HPDE6-E6E7 (cell line): ENCODE results near the gene SMIM26.

Experiments used
- DNase-seq: peaks from one replicate; pipeline ENCODE4 v3.0.0; 2011; ENCODE audit warnings: missing footprints; ENCODE audit errors: extremely low spot score

Gene SMIM26

DNA sequence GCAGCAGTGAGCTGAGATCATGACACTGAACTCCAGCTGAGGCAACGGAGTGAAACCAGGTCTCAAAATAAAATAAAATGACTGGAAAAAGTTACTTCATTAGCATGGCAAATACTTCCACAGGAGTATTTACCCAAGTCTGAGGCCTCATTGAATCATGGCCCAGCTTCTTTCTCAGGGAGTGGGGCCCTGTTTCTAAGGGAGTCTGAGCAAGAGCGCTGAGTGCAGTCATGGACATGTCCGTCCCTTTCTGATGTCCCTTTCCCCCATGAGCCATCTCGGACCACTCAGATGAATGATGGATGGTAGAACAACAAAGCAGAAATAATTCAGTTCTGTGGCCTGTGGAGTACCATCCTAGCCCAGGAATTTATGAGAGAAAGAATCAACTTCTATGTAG is 12.8 kb downstream of the SMIM26 start:
- no peak for DNase-seq

DNA sequence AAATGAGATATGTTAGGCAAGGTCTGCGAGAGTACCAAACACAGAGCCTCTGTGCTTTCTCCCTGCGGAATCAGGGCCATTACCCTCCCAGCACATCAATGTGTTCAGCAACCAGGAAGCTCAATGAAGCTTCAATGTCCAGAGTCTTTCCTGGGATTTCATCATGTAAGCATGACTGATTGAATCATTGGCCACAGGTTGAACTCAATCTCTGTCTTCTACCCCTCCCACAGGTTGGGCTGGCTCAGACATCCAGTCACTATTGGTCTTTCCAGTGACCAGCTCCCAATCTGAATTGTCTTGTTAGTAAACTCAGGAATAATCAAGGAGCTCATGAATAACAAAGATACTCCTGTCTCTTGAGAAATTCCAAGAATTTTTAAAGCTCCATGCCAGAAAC is 17.9 kb downstream of the SMIM26 start:
- DNase-seq: no peak

DNA sequence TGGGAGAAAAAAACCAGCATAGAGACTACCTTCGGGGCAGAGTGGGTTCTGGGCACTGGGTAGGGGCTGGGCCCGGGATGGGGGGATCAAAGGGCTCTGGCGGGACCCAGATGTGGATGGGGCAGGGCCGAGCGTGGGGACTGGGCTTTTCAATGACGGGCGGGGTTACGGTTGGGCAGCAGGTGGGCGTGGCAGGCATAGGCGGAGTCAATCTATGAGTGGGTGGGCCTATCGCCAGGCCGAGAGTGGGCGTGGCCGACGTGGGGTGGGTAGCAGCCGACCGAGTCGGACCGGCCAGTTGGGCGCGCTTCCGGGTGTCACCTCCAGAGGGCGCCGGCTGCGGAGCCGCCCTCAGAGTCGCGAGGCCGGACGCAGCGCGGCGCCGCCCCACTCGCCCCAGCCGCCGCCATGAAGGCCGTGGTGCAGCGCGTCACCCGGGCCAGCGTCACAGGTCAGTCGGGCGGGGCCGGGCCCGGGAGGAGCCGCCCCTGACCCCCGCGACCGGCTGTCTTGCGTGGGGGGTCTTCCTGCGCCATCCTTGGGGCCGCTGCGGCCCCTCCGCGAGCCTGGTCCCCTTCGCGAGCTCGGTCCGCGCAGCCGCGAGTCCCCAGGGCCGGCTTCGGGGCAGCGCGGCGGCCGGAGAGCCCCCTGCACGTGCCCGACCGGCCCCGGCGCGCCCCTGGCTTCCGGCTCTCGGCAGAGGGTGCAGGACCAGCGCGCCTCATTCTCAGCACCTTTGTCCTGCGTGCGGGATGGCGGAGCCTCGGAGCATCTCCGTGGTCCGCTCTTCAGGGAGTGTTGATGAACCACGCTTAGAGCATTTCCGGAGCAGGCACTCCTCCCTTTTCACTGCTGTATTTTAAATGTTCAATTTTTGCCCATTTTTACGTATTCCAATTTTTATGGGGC is 20.7 kb downstream of the SMIM26 start, which contains the start of gene DTD1:
Gene DTD1, plus strand, starts transcription at position 390 of the 909 bp plus-strand sequence. Its CDS starts 19 bp downstream, at position 409.
- peak; percentile 90 for DNase-seq

DNA sequence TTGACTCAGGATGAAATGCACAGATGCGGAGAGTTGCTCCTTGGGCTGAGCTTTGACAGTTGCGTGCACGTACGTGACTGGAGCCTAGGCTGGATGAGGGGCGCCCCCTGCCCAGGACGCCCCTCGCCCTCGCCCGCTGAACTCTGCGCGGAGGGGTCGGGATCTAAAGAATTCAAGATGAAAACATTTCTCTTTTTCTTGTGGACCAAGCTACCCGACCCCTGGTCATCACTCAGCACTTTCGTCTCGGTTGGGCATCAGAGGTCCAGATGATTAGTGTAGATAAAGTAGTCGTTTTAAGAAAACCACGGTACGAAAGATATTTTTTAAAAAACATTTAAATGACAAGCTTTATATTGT is 21.3 kb downstream of the SMIM26 start:
- DNase-seq: no peak

- DNase-seq: no peak
These were observed 22.9 kb downstream of the SMIM26 start for GRCh38 chr20:18589941-18590674.

DNA sequence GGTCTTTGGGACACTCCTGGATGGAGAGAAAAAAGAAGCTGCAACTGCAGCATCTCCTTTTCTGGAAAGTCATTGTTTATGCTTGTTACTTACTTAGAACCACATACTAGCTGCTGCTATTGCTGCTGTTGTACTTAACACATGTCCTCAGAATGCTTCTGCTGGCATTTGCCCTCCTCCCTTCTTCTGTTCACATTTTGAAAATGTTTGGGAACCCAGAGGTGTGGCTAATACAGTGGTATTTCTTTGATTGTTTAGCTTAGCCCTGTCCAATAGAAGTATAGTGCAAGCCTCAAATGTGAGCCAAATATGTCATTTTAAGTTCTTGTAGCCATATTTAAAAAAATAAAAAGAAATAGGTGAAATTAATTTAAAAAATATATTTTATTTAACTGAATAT is 29.0 kb downstream of the SMIM26 start:
- no peak for DNase-seq

DNA sequence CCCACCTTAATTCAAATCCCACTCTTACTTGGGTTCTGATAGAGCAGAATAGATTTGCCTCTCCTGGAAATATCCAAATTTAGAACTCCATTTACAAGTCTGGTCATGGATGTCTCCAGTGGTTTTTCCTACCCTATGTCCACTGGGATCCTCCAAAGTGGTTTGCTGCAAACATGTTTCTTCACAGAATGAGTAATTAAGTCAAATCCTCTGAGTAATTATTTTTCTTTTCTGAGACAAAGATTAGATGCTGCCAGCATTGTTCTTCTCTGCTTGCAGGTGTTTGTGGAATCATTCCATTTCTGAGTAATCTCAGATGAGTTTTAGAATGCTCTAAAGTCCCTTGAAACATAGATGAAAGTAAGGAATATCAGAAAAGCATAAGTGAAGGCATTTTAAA is 42.5 kb downstream of the SMIM26 start:
- DNase-seq: no peak

DNA sequence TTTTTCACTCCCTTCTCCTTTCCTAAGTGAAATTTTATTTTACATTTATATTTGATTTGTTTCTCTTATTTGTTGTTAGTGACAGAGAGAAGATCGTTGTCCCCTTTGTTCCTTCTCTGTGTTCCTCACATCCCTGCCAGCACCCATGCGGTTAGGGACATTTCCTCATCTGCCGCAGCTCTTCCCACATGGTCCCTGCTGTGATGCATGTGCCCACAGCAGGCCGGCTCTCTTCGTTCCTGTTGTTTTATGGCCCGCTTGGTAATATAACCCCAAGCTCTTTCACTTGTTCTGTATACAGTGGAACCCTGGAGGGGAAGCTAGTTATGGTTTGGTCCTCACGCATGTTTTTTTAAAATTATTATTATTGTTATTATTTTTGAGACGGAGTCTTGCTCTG is 44.3 kb downstream of the SMIM26 start:
- no peak for DNase-seq

- DNase-seq: peak; percentile 84
These were observed 46.3 kb downstream of the SMIM26 start for GRCh38 chr20:18613553-18613952.

GRCh38 chr20:18614244-18614643 is 47.0 kb downstream of the SMIM26 start:
- DNase-seq: no peak

DNA sequence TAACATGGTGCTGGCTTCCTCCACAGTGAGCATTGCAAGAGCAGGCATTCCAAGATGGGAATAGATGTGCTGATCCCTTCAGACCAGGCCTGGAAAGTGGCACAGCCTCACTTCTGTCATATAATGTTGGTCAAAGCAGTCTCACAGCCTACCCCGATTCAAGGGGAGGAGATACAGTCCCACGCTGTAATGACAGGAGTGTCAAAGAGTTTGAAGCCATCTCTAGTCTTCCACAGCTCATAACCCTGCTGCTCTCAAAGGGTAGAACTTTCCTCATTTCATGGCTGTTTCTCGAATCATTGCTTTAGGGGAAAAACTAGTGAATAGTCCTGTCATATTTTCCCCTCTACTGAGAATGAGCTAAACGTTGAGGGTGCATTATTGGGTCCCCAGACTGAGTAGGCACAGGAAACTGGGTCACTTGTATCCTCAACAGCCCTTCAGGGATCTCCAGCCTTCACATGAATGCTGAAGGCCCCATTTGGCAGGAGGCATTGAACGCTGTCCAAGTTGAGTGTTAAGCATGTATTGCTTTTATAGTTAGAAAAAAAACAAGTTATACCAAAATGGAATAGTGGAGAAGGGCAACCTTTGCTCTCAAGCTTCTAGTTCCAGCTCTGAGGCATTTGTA is 47.9 kb downstream of the SMIM26 start:
- DNase-seq: no peak
